HK-2 (cell line): Measurements from ENCODE around the gene AP3S2.
"Not testable (repeated sequence)": the region's sequence is repeated elsewhere in the genome, so short reads cannot be mapped to it uniquely, and the experiment has no call there.

Experiments
- DNase-seq: peaks from one replicate; pipeline ENCODE4 v3.0.0-alpha.2; 2018; ENCODE audit not compliant: unreplicated experiment

AP3S2 gene

DNA sequence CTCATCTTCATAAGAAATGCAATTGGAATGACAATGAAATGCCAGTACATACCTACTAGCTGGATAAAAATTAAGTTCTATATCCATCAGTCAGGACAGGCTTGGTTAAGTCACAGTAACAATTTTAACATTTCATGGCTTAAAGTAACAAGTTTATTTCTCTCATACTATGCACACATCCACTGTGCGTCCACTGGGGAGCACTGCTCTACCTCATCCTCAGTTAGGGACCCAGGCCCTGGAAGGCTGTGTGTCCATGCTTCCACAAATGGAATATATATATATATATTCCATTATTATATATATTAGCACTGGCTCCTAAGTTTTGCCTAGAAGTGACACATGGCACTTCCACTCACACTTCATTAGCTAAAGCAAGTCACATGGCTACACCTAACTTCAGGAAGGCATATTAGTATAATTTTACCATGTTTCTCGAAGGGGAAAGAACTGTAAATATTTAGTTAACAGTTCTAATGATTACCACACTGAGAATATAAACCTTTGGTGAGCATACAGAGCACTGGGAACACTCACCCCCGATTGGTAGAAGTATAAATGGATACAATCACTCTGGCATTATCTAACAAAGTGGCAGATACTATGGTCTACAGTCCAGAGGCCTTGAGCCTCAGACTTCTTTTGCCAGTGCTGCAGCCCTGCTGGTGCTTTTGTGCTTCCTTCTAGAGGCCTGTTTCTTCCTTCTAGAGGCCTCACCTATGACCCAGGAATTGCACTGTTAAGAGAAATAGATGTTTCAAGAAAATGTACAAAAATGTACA is 28.6 kb downstream of the AP3S2 start:
- DNase-seq: no peak

DNA sequence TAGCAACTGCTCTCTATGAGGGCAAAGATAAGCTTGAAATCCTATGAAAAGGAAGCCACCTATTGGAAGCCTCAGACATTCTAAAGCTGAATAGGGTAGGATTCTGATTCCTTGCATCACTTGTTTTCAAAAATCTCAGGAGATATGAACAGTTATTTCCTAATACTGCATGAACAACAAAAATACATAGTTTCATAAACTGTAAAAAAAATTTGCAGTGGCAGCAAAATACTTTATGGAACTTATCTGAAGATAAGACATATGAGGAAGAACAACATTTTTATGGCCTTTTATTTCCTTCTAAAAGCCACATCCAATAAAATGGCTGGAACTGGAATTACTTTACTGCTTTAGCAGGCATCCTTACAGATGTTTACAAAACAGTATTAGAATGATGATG is 29.9 kb downstream of the AP3S2 start:
- DNase-seq: no peak

DNA sequence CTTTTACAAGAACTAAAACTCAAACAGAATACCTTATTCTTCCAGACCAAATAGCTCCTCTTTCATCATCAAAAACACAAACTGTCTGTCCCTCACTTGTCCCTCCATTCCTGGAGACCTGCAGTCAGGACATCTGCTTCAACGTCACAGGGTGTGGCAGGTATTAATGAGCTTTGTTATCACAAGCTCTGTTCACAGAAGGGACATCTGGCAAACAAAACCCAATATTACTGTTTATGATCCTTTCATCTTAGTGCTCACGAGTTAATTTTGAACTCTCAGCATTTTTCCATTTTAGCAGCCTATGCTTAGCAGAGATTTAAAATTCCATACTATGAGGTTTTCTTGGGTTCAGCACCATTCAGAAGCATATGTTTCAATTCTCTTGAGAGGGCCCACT is 32.9 kb downstream of the AP3S2 start:
- no peak for DNase-seq

DNA sequence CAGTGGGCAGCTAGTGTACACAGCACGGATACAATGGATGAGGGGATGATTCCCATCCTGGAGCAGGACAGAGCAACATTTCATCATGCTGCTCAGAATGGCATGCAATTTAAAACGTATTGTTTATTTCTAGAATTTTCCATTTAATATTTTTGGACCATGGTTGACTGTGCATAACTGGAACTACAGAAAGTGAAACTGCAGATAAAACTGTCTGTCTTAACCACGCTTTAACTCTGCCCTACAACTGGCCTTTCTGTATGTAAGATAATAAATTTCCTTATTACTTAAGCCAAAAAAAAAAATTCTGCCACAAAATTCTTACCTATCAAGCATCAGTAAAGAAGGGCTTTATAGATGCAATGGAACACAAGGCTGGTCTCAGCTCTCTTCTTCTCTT is 33.4 kb downstream of the AP3S2 start:
- no peak for DNase-seq

DNA sequence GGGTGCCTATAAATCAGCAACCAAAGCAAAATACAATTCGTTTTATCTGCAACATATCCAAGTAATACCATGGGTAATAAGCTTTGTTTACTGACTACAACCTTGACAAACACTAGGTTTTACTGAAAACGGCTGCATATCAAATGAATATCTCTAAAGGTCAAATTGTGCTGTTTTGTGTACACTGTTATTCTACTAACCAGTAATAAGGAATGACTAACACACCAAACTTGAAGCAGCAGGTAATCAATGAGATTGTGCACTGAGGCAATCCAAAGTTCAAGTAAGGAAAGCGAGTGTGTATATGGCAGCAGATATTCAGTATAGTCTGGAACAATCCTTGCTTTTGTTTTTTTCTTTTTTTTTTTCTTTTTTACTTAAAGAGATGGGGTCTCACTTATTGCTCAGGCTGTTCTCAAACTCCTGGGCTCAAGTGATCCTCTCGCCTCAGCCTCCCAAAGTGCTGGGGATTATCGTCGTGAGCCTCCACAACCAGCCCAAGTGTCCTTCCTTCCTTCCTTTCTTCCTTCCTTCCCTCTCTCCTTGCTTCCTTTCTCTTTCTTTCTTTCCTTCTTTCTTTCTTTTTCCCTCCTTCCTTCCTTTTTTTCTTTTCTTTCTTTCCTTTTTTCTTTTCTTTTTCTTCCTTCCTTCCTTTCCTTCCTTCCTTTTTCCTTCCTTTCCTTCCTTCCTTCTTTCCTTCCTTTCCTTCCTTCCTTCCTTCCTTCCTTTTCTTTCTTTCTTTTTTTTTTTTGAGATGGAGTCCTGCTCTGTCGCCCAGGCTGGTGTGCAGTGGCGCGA is 34.9 kb downstream of the AP3S2 start:
- DNase-seq: no peak

DNA sequence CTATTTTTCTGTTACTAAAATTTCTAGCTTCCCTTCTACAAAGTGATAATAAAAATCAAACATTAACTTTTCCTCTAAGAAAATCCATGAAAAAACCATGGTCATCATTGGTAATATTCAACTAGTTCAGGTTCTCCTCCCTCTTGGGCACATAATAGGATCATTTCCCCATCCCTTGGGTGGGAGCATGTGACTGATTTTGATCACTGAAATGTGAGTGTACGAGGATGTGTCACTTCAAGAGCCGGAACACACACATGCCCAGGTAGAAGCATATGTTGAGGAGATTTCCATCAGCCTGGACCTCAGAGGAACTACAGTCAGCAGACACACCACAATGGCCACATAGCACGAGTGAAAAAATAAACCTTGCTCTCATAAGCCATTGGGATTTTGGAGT is 36.1 kb downstream of the AP3S2 start:
- DNase-seq: peak; percentile 16

DNA sequence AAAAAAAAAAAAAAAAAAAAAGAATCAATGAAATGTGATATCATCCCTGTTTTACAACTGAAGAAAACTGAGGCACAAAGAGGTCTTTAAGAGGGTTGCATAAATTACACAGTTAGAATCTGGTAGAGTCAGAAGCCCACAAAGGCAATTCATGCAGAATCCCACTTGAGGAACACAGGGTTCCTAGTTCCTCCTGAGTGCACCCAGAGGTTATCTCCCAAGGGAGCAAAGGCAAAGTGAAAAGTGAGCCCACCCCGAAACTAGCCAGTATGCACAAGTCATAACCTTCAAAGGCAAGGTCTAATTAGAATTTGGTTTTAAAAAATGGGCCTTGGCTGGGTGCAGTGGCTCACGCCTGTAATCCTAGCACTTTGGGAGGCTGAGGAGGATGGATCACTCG is 37.8 kb downstream of the AP3S2 start:
- DNase-seq: no peak

DNA sequence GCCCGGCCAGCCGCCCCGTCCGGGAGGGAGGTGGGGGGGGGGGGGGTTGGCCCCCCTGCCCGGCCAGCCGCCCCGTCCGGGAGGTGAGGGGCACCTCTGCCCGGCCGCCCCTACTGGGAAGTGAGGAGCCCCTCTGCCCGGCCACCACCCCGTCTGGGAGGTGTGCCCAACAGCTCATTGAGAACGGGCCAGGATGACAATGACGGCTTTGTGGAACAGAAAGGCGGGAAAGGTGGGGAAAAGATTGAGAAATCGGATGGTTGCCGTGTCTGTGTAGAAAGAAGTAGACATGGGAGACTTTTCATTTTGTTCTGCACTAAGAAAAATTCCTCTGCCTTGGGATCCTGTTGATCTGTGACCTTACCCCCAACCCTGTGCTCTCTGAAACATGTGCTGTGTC is 38.9 kb downstream of the AP3S2 start:
- not testable (repeated sequence) for DNase-seq

DNA sequence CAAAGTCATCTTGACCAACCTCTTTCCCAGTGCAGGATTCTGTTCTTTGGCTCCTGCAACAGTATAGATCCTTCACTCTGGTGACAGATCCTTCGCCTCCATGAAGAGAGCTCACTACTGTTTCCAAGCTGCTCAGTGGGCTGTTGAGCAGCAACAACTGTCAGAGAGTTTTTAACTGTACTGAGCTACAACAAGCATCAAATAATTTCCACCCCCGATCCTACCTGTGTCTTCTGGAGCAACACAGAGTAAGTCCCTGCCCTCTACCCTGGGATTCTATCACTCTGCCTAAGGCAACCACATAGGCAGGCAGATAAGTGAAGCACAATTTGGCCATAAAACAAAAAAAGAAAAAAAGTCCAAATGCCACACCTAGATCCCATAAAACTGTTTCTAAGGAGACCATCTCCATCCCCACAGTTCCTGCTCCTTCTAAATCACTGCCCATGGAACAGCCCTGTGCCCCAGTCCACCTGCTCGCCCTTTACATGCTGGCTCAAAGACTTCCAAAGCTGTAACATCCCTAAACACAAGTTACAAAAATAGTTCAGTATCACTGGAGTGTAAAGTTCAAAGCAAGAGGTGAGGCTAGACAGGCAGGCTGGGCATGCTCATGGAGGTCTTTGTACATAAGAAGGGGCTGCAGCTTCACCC is 41.3 kb downstream of the AP3S2 start:
- DNase-seq: no peak

DNA sequence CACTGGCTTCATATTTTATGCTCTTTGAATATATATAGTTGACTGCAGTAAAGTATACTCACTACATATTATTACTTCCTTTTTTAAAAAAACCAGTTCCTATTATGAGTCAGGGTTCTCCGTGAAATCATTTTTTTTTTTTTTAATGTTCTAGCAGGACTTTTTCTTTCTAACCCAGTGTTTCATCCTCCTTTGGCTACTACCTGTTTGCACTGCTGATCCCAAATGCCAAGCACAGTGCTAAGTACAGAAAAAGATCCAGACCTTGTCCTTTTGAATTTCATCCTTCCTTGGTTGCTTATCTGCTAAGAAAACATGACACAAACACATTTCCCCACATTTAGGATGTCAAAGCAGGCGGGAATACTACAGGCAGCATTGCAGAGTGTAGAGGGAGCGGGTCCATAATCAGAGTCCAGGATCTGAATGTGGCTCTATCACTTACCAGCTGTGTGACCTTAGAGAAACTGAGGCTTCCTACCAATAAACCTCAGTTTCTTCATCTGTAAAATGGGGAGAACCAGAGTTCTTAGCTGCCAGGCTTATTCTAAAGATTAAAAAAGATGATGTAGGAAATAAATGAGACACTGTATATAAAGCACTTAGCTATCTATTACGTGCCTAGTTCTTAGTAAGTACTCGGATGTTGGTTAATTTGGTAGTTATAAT is 42.0 kb downstream of the AP3S2 start:
- DNase-seq: no peak

DNA sequence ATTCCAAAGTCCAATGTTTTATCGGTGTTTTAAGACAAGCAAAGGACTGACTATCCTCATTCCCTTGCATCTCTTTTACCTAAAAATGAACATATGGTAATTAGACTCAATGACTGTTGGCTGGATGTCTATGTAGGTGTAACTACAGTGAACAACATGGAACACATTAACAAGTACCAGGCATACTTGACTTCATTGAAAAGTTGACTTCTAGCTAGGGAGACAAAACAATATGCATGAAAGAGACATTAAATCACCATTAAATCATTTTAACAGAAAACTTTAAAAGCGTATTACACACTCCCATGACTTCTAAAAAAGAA is 44.9 kb downstream of the AP3S2 start:
- no peak for DNase-seq

DNA sequence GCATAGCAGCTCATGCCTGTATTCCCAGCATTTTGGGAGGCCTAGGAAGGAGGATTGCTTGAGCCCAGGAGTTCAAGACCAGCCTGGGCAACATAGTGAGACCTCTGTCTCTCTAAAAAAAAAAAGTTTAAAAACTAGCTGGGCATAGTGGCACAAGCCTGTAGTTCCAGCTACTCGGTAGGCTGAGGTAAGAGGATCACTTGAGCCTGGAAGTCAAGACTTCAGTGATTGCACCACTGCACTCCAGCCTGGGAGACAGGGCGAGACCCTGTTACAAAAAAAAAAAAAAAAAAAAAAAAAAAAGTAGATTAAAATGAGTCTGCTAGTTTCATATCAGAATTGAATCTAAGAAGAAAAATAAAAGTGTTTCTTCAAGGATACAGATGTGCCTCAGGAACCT is 46.7 kb downstream of the AP3S2 start:
- DNase-seq: no peak

DNA sequence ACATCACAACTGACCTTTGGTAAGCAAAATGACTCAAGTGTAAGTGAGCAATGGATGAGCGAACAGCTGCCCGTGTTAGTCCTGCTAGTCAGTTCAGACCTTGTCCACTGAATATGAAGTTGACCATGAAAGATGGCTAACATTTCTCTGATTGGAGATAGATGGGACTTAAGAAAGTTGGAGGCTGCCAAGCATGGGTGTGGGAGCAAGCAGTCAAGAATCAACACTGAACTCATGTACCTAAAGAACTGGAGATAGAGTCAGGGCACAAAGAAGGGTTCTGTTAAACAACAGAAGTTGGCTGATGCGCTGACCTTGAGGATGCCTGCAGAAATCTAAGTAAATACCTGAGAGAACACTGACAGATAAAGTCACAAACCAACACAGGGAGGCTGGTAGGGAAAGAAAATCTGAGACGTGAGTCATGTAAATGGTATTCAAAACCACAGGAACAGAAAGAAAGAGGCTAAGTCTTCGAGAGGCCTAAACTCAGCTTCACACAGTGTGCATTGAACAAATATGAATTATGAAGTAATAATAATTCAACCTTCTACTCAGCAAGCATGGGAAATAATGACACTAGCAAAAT is 48.4 kb downstream of the AP3S2 start:
- no peak for DNase-seq

DNA sequence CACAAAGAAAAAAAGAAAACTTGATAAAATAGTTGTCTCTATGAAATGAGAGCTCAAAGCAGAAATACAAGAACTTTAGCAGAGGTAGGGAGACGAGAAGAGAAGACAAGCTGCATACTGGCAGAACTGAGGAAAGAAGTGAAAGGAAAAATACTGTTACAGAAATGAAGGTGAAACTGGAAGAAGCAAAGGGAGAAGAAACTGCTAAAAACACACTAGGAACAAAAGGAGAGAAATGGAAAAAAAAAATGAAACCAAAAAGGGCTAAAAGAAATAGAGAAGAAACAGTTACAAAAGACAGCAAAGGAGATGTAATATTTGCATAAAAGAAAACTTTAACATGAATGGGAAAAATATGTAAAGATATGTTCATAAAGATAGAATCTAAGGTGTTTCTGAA is 51.8 kb downstream of the AP3S2 start:
- DNase-seq: no peak

DNA sequence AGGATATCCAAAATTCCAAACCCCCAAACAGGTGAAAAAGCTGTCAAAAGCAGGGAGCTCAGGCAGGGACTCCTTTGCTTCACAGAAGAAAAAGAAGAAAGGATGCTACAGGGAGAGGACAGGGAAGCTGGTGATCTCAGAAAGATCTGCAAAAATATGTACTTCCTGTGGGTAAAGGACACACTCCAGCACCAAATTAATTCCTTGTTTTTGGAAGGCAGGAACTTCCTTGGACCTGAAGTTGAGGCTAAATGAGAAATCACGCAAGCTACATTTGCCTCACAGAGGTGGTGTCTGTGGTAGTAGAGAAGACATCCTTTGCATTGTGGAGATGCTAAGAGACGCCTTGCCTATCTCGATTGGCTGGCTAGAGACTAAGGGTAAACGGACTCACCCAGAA is 52.5 kb downstream of the AP3S2 start:
- no peak for DNase-seq

DNA sequence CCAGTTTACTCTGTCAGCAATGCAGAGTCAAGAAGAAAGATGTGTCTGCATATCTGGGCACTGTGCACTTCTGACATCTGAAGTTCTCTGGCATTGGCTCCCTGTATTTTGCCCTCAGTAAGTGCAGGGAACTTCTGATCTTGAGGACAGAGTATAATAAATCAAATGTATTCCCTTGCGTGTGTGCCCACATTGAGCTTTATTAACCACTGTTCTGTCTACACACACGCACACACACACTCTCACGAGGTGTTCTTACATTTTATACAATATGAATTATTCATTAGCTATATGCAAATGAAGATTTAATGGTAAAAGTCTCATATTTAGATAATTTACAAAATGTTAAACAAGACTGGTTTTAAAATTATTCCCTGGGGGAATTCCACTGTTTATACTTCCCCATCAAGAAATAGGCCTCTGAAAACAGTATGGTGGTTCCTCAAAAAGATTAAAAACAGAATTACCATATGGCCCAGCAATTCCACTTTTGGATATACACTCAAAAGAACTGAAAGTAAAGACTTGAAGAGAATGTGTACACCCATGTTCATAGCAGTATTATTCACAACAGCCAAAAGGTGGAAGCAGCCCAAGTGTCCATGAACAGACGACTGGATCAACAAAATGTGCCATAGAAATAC is 54.5 kb downstream of the AP3S2 start:
- no peak for DNase-seq

DNA sequence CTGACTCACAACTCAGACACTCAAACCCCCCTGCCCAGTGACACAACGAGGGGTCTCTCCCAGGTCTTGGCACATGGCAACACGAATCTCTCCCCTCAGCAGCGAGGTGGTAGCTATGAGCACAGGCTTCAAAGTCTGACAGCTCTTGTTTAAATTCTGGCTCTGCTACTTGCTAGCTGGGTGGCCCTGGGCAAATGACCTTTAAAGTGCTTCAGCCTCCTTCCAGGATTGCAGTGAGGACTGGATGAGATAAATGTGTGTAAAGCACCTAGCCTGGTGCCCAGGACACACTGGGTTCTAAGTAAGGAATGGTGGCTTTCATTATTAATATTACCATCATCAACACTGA is 56.0 kb downstream of the AP3S2 start:
- no peak for DNase-seq

DNA sequence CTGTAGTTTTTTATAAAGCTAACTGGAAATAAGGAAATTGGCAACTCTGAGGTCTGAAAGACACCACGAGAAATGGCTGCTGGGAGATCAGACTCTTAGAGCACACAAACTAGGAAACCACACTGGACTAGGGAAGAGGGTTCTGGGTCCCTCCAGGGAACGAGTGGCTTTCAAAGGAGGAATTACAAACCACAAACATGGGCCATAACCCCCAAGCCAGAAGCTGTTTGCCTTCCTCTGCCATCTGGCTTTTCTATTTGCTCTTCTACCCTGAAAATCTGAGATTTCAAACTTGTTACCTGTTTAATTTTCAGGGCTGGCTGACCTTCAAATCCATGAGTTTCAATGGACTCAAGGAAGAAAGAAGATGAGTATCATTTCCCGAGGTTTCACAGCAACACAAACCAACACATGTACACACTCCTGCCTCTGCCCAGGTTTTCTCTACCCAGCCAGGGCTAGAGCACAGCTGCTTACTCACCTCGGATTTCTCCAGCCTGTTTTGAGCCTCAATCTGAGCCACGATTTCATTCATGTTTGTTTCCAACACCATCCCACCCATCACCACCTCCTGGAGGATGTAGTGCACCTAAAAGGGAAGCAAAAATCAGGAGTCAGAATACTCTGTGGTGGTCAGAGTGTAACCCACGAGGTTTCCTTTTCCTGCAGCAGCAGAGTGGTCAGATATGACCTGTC is 56.5 kb downstream of the AP3S2 start:
- DNase-seq: no peak

DNA sequence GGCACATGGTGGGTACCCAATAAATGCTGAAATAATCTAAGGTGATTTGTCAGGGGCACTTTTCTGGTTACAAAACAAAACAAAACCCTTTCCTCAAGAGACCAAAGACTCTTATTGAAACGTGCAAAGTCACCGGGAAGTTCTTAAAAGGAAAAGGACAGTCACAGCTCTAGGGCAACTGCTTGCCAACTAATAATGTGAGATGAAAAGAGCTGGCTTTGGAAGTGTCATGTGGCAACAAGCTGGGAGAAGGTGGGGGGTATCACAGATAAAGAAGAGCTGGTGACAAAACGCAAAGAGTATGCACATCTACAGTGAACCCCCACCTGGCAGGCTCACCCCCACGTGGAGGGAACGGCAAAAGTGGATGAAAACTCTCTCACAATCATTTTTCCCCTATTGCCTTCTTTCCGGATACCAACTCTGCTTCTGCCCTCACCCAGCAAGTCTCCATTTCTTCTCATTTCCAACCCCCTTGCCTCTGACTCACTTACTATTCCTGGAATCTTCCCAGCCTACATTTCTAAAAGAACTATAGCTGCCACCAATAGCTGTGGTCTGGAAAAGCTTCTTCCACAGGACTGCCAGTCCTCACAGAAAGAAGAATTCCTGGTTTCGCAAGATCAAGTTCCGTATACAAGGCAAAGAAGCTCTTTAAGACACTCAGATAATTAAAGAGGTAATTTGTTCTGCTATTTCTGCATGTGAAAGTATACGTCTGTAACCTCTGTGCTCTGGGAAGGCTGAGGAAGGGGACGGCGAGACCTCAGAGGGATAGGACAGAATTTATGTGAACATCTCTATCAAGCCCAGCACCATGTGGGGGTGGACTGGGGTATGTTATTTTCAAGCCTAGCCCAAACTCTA is 57.3 kb downstream of the AP3S2 start:
- DNase-seq: no peak

DNA sequence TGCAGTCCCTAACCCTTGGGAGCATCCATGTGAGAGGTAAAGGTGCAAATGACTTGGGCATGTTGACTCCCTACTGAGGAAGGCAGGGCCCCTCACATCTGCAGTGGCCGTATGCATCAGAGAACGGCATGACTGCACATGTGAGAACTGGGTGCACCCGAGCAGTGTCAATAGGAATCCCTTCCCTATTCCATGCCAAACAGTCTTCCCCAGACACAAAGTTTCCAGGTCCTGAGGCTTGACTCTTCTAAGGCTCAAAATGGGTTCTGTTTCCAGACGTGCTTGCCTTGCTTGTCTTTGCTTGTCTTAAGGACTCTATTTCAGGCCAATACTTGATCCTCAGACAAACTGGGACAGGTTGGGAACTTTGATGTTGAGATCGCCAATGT is 58.6 kb downstream of the AP3S2 start:
- no peak for DNase-seq
